CD14-positive monocyte (primary cell): ENCODE measurements around the gene AGFG1. TPM values are rescaled to one million over a fixed set of nuclear protein-coding genes. Genes with fewer than 3 reads are reported as not detected.
A peak's percentile ranks its signal among the peaks of the same experiment; 100 is the strongest.

Source experiments
- DNase-seq, 3 donors: peaks; one replicate each; pipeline ENCODE4 v3.0.0-alpha.2; 2011 to 2022
- H2AFZ ChIP-seq: 2 replicates; pipeline ENCODE4 v1.6.0; 2012; ENCODE audit warnings: mild to moderate bottlenecking, low read depth, low read length, inconsistent platforms; ENCODE audit not compliant: insufficient read depth, poor library complexity, severe bottlenecking
- H3K27ac ChIP-seq, 2 donors: 1 replicate in 1 of 2; 2 replicates in 1 of 2; pipeline ENCODE4 v1.5.1; 2012 to 2013; ENCODE audit warnings: low read length in 2 of 2, control low read depth in 1 of 2, inconsistent platforms in 1 of 2, low read depth in 1 of 2, mild to moderate bottlenecking in 1 of 2
- H3K27me3 ChIP-seq, 2 donors: one replicate each; pipeline versions ENCODE4 v1.6.0 to v1.6.1; 2011 to 2013; ENCODE audit warnings: low read length in 2 of 2; ENCODE audit not compliant: control insufficient read depth in 2 of 2, insufficient read depth in 2 of 2
- H3K36me3 ChIP-seq, 2 donors: replicated peaks in 1 of 2; 1 replicate in 1 of 2; 2 replicates in 1 of 2; pipeline versions ENCODE4 v1.5.1 to v1.6.1; 2012 to 2013; ENCODE audit warnings: low read length in 2 of 2, control low read depth in 1 of 2, inconsistent platforms in 1 of 2, mild to moderate bottlenecking in 1 of 2; ENCODE audit not compliant: insufficient read depth in 2 of 2, control insufficient read depth in 1 of 2
- H3K4me1 ChIP-seq, 2 donors: 1 replicate in 1 of 2; 2 replicates in 1 of 2; pipeline versions ENCODE4 v1.5.1 to v1.6.1; 2012 to 2013; ENCODE audit warnings: low read length in 2 of 2, control low read depth in 1 of 2, inconsistent platforms in 1 of 2, mild to moderate bottlenecking in 1 of 2, moderate library complexity in 1 of 2; ENCODE audit not compliant: insufficient read depth in 2 of 2, control insufficient read depth in 1 of 2
- H3K4me2 ChIP-seq: replicated peaks from 2 replicates; pipeline ENCODE3; 2012; ENCODE audit warnings: low read length, moderate library complexity, mild to moderate bottlenecking; ENCODE audit not compliant: poor library complexity, severe bottlenecking; ENCODE audit errors: extremely low read depth
- H3K4me3 ChIP-seq, 3 experiments: fragments of 200-600 bp in 1 of 3; sonication (generic) in 1 of 3; replicated peaks in 1 of 3; 1 replicate in 2 of 3; 2 replicates in 1 of 3; pipeline ENCODE4 v1.5.1; 2011 to 2013; ENCODE audit warnings: low read length in 3 of 3, mild to moderate bottlenecking in 3 of 3, control low read depth in 2 of 3, low read depth in 2 of 3, inconsistent platforms in 1 of 3, moderate library complexity in 1 of 3
- H3K79me2 ChIP-seq: 2 replicates; pipeline ENCODE4 v1.6.0; 2012; ENCODE audit warnings: mild to moderate bottlenecking, control low read depth, inconsistent platforms, low read length, moderate library complexity; ENCODE audit not compliant: insufficient read depth
- H3K9ac ChIP-seq: 2 replicates; pipeline ENCODE4 v1.6.0; 2017; ENCODE audit warnings: low read length, mild to moderate bottlenecking; ENCODE audit not compliant: insufficient read depth, poor library complexity, severe bottlenecking
- H3K9me3 ChIP-seq, 2 donors: replicated peaks in 1 of 2; 1 replicate in 1 of 2; 2 replicates in 1 of 2; pipeline versions ENCODE4 v1.5.1 to v1.6.1; 2012 to 2013; ENCODE audit warnings: low read length in 2 of 2, control low read depth in 1 of 2; ENCODE audit not compliant: control insufficient read depth in 1 of 2, insufficient read depth in 1 of 2
- H4K20me1 ChIP-seq: 2 replicates; pipeline ENCODE4 v1.6.0; 2012; ENCODE audit warnings: mild to moderate bottlenecking, low read length, control low read depth, moderate library complexity; ENCODE audit not compliant: insufficient read depth
- H3K27ac Mint-ChIP-seq, 7 donors: one replicate each; pipeline ENCODE4 v1.8.0; 2020; ENCODE audit warnings: mild to moderate bottlenecking in 7 of 7, mixed read lengths in 7 of 7, moderate library complexity in 6 of 7, inconsistent platforms in 2 of 7
- H3K27me3 Mint-ChIP-seq, 3 donors: one replicate each; pipeline ENCODE4 v1.8.0; 2021 to 2022; ENCODE audit warnings: low read depth in 3 of 3, mild to moderate bottlenecking in 3 of 3, mixed read lengths in 3 of 3, moderate library complexity in 3 of 3, inconsistent platforms in 1 of 3
- H3K36me3 Mint-ChIP-seq, 2 donors: one replicate each; pipeline ENCODE4 v1.8.0; 2020; ENCODE audit warnings: mixed read lengths in 2 of 2, inconsistent platforms in 1 of 2, mild to moderate bottlenecking in 1 of 2
- H3K4me1 Mint-ChIP-seq: one replicate; pipeline ENCODE4 v1.8.0; 2020; ENCODE audit warnings: mild to moderate bottlenecking, mixed read lengths
- H3K4me3 Mint-ChIP-seq, 2 donors: one replicate each; pipeline ENCODE4 v1.8.0; 2020; ENCODE audit warnings: mild to moderate bottlenecking in 2 of 2, mixed read lengths in 2 of 2, moderate library complexity in 1 of 2
- H3K9me3 Mint-ChIP-seq, 7 donors: one replicate each; pipeline ENCODE4 v1.8.0; 2020 to 2022; ENCODE audit warnings: mixed read lengths in 7 of 7, mild to moderate bottlenecking in 6 of 7, moderate library complexity in 6 of 7, inconsistent platforms in 2 of 7
- CTCF ChIP-seq: fragments of 200-600 bp; IDR thresholded peaks from one replicate; pipeline ENCODE4 v1.8.0; 2022; ENCODE audit warnings: antibody characterized with exemption, mild to moderate bottlenecking
- WGBS: methylation state at CpG from one replicate; pipeline ENCODE4 v1.1.5; 2013; ENCODE audit warnings: missing lambda C conversion rate; ENCODE audit not compliant: insufficient coverage; 5-methylcytosine and 5-hydroxymethylcytosine counted together
- intact Hi-C, 2 donors: fragments of 100-400 bp; cut with micrococcal nuclease; formaldehyde crosslinking; loops; one replicate each; pipeline versions ENCODE4 v1.15.0 to v1.15.1; 2023
- polyA plus RNA-seq, 3 donors: library from polyadenylated mRNA; depleted of rRNA in 1 of 3; unstranded in 2 of 3; stranded (reverse) in 1 of 3; fragments of 300-500 nt in 2 of 3; fragments of >200 nt in 1 of 3; fragmentation: Illumina TruSeq in 2 of 3; gene quantifications; 1 replicate in 2 of 3; 2 replicates in 1 of 3; pipeline ENCODE4 v1.2.3, GENCODE V29; 2012 to 2021

AGFG1 gene
- polyA plus RNA-seq, 3 donors, result 17.3 to 76.1 (median 56.9) TPM

GRCh38 chr2:227454323-227454860, 17.6 kb upstream of the AGFG1 start:
- H3K4me1 ChIP-seq, result peaks cover 43 to 81% of the 10 kb centered on the region in 2 donors
- H2AFZ ChIP-seq, result no peak overlapping the region
- Mint-ChIP-seq H3K9me3 (peaks cover 0 to 2% (median 0%) of the 10 kb centered on the region in 7 donors), H3K4me1 (peaks cover 83% of the 10 kb centered on the region), H3K4me3 (no peak overlapping the region), H3K27me3 (peaks cover 0 to 3% (median 2%) of the 10 kb centered on the region in 3 donors), H3K27ac (peak overlapping the region in 3 of 7 donors; percentile 7 to 73 (median 54)), H3K36me3 (no peaks in the 10 kb centered on the region)
- intact Hi-C loops, result loop anchor here in 1 of 2 donors (5.0 kb wide), 1 partner anchor 37 kb away; no protein-coding TSS in a partner anchor
- DNase-seq, result no peak
- H3K27me3 ChIP-seq, result no peaks in the 10 kb centered on the region
- H3K9me3 ChIP-seq, result no peaks in the 10 kb centered on the region
- no peak overlapping the region for H3K4me2 ChIP-seq
- H3K9ac ChIP-seq, result no peak overlapping the region
- no peak overlapping the region for H3K27ac ChIP-seq
- H3K4me3 ChIP-seq, result no peak overlapping the region
- no peak for TF ChIP-seq CTCF
- no peaks in the 10 kb centered on the region for H4K20me1 ChIP-seq
- H3K79me2 ChIP-seq, result no peaks in the 10 kb centered on the region
- H3K36me3 ChIP-seq, result no peaks in the 10 kb centered on the region

GRCh38 chr2:227455200-227455599, 16.8 kb upstream of the AGFG1 start:
- Histone ChIP-seq H3K36me3 (no peaks in the 10 kb centered on the region), H2AFZ (no peak overlapping the region), H3K9ac (no peak overlapping the region), H3K4me3 (no peak overlapping the region), H3K27ac (no peak overlapping the region), H3K27me3 (no peaks in the 10 kb centered on the region), H3K4me1 (peaks cover 39 to 81% of the 10 kb centered on the region in 2 donors), H4K20me1 (no peaks in the 10 kb centered on the region), H3K4me2 (no peak overlapping the region), H3K9me3 (no peaks in the 10 kb centered on the region), H3K79me2 (no peaks in the 10 kb centered on the region)
- Mint-ChIP-seq H3K27ac (peak overlapping the region in 2 of 7 donors; percentile 50 to 62), H3K9me3 (peaks cover 0 to 2% (median 0%) of the 10 kb centered on the region in 7 donors), H3K4me3 (no peak overlapping the region), H3K36me3 (no peaks in the 10 kb centered on the region), H3K4me1 (peaks cover 83% of the 10 kb centered on the region), H3K27me3 (peaks cover 0 to 3% (median 2%) of the 10 kb centered on the region in 3 donors)
- intact Hi-C loops, result no loop called here
- no CpG with 5 or more reads among the region's 2 CpGs for WGBS
- DNase-seq, result no peak
- no peak for TF ChIP-seq CTCF
